GM19395 (cell line): ENCODE measurements around the gene LILRB2.
"Not testable (repeated sequence)": the region's sequence is repeated elsewhere in the genome, so short reads cannot be mapped to it uniquely, and the experiment has no call there.

ENCODE experiments used
- ATAC-seq: cut with Tn5 transposase; IDR thresholded peaks from one replicate; pipeline ENCODE4 v1.9.1; 2021; ENCODE audit warnings: mild to moderate bottlenecking, moderate library complexity; ENCODE audit not compliant: unreplicated experiment

The LILRB2 gene

DNA sequence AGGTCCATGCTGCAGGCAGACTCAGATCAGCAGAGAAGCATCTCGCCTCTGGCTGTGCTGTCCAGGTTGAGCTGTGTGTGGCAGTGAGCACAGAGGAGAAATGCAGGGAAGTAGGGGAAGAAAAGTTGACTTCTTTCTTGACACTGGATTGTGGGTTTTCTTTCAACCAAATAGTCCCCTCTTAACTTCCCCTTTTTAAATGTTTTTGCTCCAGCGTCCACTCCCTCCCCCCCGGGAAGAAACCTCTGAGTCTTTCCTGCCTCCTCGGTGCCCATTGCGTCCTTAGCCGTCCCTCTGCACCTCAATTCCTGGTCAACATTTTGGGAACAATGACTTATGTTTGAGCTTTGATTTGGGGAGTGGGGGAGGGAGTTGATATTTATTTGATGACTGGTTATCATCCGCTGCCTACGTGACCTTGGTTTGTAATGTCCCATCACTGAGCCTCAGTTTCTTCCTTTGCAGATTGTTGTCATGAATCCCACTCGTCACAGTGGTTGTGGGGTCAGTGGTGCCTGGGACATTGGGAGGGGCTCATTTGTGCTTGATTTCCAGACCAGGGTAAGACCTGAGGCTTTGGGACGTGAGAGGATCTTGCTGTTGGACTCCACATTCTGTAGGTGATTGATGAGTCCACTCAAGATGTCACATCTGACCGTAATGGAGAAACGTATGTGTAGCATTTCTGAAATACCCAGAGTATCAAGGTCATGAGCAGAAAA lies at the start of gene LILRB2:
Gene LILRB2 (minus strand): TSS at position 104 of the 722 bp plus-strand sequence. CDS start 614 bp downstream, outside the sequence.
- no peak for ATAC-seq

DNA sequence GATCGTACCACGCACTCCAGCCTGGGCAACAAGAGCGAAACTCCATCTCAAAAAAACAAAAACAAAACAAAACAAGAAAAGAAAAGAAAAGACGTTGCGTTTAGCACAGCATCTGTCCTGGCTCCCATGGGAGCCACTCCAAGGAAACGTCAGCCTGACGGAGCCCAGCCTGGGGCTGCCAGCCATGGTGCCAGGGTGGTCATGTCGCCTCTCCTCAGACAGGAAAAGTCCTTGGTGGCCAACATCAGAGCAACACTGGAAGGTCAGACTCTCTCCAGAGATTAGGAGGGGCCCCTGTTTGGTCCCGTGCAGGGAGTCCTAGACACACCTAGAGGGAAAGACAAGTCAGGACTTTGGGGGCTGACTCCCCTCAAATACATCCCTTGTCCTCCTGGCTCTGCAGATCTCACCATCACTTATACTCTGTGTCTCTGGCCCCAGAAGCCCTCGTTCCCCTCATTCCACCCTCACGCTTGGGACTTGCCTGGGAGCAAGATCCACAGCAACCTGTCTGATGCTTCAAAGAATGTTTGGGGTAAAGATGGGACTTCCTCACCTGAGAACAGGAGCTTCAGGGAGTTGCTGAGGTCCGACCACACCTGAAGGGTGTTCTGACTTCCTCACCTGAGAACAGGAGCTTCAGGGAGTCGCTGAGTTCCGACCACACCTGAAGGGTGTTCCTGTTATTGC lies 48.7 kb upstream of the LILRB2 start:
- ATAC-seq = no peak

DNA sequence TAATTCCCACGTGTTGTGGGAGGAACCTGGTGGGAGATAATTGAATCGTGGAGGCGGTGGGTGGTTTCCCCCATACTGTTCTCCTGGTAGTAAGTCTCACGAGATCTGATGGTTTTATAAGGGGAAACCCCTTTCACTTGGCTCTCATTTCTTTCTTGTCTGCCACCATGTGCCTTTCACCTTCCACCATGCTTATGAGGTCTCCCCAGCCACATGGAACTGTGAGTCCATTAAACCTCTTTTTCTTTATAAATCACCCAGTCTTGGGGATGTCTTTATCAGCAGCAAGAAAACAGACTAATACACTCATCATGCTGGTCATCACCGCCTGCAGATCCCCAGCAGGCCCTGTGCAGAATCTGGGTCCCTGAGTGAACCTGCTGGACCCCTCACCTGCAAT lies 47.9 kb upstream of the LILRB2 start:
- not testable (repeated sequence) for ATAC-seq

DNA sequence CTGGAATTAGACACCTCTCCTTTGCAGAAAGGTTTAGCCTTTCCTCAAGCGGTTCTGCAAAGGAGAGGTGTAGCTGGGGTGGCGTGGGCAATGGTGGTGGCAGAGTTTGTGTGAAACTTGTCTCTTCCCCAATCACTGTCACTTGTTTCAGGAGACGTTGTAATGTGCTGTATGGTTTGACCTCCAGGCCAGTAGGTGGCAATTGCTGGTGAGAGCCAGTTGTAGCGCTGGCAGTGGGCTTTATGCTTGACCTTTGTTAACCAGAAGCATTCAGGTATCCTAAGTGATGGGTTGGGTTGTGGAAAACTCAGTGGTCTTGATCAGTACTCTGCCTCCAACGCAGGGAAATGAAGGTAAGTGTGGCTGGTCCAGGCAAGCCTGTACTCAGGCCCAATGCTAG lies 44.7 kb upstream of the LILRB2 start:
- ATAC-seq = no peak

DNA sequence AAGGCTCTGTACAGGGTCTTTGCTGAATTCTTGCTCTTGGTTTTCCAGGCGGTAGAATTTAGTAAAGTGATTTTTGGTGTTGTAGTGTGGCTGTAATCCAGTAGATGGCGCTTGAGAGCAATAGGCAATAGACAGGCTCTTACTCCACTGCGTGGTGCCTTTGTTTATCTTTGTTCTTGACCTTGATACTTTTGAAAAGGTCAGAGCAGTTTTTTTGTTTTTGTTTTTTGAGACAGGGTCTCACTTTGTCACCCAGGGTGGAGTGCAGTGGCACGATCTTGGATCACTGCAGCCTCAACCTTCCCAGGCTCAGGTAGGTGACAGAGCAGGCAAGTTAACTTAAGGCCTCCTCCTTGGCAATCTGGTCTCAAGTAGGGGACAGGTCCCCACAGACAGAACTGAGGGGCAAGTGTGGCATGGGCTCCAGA lies 44.3 kb upstream of the LILRB2 start:
- no peak for ATAC-seq

DNA sequence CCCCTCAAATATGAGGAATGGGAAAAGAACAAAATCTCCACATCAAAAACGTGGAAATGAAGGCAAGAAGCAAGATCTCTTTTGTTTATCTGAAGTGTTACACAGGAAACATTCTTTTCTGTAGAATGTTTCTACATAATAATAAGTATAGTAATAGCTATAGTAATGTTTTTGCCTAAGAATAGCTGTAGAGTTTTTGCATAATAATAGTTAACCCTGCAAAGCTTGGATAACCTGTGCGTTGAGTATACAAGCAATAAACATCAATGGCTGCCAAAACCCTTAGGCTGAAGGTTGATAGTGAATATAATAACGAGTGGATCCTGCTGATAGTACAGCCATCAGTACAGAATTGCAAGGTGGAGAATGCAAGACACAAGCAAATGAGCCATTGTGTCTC lies 43.2 kb upstream of the LILRB2 start:
- ATAC-seq = no peak

DNA sequence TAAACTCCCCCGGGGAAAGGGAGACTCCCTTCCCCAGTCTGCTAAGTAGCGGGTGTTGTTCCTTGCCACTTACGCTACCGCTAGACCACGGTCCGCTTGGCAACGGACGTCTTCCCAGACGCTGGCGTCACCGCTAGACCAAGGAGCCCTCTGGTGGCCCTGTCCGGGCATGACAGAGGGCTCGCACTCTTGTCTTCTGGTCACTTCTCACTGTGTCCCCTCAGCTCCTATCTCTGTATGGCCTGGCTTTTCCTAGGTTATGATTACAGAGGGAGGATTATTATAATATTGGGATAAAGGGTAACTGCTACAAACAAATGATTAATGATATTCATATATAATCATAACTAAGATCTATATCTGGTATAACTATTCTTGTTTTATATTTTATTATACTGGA lies 42.0 kb upstream of the LILRB2 start:
- ATAC-seq = not testable (repeated sequence)

DNA sequence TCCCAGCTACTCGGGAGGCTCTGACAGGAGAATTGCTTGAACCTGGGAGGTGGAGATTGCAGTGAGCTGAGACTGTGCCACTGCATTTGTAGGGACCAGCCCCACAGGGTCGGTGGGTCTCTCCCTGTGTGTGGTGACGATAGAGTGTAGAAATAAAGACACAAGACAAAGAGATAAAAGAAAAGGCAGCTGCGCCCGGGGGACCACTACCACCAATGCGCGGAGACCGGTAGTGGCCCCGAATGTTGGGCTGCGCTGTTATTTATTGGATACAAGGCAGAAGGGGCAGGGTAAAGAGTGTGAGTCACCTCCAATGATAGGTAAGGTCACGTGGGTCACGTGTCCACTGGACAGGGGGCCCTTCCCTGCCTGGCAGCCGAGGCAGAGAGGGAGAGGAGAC lies 41.4 kb upstream of the LILRB2 start:
- not testable (repeated sequence) for ATAC-seq

DNA sequence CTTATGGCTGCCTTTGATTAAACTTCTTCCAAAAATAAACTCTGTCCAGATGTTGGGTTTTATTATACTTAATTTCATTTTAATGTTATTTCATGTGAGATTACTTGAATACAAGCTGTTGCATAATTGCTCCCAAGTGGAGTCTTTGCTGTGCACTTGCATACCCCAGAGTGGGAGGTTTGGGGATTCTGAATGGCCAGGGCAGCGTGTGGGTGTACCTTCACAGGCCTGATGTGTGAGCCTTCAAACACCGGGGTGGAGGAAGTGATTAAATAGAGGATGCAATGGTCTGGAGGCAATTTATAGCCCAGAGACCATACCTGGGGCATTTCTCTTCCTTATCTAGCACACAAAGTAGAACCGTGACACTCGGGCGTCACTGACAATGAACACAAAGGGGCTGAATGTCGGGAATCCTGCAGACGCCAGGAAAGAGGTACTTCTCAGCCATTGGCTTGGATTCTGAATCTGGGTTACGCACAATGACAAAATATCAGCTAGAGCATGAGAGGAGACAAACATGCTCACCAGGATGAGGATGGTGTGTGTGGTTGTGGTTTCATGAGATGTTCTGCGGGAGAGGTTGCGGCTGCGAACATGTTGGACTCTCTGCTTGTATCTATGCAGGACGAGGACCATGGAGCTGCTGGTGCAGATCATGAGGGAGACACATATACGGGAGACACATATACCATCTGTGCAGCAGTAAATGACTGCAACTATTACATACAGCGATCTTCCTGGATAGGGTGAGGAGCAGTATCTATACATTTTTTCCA lies 39.2 kb upstream of the LILRB2 start:
- ATAC-seq = no peak

DNA sequence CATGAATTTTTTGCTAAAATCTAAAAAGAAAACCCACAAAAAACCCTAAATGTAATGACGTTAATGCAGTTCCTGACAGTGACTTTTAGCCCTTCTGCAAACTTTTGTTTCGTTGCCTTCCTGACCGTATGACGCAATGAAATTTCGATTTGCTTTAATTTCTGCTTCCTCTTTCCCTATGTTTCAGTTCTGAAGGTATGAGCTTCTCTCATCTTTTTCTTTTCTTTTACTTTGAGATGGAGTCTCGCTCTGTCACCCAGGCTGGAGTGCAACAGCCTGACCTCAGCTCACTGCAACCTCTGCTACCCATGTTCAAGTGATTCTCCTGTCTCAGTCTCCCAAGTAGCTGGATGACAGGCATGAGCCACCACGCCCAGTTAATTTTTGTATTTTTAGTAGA lies 38.1 kb upstream of the LILRB2 start:
- no peak for ATAC-seq

DNA sequence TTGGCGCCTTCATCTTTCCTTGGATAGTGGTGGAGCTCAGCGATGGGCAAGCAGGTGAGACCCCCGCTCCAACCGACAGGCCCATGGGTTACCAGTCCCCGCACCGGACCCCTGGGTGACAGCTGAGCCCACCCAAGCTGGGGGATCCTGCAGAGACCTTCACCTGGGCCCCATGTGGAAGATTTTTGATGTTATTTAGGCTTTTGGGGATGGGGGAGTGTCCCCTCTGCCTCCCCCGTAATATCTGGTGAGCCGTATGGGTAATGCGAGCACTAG lies 37.0 kb upstream of the LILRB2 start:
- no peak for ATAC-seq

DNA sequence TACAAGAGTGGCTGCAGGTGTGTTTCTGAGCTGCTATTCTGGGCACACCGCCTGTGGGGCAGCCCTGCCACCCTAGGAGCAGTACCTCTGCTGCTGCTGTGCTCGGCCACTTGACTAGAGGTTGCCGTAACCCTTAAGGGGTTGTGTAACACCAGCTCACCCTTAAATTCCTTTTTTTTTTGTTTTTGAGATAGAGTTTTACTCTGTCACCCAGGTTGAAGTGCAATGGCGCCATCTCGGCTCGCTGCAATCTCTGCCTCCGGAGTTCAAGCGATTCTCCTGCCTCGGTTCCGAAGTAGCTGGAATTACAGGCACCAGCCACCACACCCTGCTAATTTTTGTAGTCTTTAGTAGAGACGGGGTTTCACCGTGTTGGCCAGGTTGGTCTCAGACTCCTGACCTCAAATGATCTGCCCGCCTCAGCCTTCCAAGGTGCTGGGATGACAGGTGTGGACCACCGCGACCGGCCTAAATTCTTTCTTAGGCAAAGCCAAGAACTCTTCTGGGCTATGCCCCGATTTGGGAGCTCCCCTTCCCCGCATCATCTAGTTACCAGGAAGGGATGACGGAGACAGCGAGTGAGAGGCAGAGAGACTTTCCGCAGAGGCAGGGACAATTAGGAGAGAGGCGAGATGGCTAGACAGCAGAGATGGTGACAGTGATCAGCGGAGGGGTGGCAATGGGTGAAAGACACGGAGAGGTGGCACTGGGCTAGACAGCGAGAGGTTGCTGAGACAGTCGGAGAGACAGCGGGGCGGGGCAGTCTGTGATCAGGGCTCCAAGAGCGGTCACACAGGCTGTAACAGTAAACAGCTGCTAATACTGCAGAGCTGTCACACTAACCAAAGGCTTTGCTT lies 36.4 kb upstream of the LILRB2 start:
- ATAC-seq = no peak

DNA sequence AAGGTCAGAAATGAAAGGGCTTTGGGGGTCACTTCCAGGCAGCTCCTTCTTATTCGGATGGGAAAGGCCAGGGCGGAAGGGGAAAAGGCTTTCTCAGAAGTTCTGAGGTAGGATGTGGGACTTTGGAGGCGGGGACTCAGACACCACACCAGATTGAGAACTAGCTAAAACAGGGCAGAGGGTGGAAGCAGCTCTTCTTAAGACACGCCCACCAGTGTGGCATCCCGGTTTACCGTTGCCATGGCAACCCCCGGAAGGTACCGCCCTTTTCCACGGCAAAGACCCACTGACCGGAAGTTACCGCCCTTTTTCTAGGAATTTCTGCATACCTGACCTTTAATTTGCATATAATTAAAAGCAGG lies 35.8 kb upstream of the LILRB2 start:
- no peak for ATAC-seq

DNA sequence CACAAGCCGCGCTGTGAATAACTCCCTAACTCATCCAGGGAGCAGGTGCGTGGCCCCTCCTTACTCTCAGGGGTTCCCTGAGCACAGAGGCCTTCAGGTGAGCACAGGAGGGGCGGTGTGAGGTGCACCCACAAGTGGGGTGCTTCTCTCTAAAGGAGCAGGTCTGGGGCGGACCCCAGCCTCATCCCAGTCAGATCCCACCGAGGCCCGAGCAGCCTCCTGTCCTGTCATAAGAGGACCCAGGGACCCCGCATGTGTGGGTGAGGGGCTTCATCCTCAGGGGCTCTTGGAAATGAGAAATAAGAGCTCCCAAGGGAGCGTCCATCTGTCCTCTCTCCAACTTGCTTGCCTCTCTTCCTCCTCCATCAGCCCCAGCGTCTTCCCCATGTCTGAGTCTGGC lies 35.0 kb upstream of the LILRB2 start:
- no peak for ATAC-seq

DNA sequence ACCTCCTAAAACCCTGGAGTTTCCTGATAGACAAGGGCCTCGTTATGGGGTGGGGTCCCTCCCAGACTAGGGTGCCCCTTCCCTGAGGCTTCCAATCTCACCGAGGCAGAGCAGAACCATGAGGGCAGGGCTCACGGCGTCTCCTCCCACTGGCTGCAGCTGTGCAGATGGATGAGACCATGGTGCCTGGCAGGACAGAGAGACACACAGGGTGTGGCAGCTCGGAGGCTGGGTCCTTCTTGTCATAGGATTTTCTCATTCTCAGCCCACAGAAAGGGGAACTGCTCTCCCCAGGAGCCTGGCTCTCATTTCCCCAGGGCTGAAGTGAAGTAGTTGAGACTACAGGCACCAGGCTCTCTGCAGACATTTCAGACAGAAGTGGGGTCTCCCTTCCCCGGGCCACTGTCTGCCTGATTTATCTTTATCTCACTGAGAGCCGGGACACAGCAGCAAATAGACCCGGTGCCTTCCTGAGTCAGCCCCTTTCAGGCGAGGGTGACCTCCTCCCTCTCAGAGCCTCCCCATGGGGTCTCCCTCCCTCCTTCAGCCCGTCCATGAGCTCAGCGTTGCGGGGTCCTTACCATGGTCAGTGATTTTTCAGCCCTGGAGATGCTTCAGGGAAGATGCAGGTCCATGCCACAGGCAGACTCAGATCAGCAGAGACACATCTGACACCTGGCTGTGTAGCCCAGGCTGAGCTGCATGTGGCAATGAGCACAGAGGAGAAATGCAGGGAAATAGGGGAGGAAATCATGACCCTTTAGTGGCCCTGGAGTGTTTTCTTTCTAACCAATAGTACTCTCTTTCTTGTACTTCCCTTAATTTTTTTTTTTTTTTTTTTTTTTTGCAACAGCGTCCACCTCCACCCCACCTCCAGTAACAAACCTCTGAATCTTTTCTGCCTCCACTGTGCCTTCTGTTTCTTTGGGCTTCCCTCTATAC lies 31.8 kb upstream of the LILRB2 start, which contains the start of gene LILRA5:
Gene LILRA5 (minus strand): TSS at position 731 of the 942 bp plus-strand sequence. CDS start 147 bp downstream, at position 584.
- ATAC-seq = no peak

DNA sequence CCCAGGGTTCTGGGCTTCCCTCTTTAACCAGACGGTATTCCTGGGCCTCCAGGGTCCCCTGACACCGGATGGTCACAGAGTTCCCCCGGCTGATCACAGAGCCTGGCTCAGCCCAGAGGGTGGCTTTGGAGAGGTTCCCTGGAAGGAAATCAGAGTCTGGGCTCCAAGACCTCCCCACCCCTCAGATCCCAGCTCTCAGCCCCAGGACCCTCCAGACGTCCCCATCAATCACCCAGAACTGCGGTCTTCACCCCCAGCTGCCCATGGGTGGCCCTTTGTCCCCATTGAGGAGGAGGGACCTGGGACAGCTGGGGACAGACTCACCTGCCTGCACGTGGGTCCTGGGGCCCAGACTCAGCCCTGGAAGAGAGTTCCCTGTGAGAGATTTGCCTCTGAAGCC lies 31.1 kb upstream of the LILRB2 start:
- no peak for ATAC-seq

DNA sequence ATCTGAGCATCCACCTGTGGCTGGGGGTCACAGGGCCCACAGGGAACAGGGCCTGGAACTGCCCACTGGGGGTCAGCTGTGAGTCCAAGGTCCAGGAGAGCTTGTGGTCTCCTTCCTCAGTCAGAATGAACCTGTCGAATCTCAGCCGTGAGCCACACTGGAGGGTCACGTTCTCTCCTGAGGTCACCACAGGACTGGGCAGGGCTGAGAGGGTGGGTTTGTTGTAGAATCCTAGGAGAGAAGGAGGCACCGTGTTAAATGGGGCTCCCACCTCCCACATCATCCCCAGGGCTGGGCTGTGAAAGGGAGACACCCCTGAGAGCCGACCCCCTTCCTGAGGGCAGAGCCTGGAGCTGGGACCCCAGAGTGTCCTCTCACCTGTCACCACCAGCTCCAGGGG lies 30.6 kb upstream of the LILRB2 start:
- no peak for ATAC-seq

DNA sequence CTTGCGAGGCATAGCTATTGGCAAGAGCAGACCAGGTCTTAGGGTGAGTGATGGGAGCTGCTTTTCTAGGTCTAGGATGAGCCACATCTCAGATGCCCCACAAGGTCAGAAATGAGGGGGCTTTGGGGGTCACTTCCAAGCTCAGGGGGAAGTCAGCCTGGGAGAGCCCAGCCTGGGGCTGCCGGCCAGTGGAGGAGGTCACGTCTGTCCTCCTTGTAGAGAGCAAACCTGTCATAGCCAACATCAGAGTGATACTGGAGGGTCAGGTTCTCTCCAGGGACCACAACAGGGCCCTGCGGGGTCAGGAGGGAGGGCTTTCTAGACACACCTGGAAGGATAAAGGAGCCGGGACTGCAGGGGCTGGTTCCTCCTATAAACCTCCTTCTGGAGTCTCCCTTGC lies 29.6 kb upstream of the LILRB2 start:
- ATAC-seq = no peak

DNA sequence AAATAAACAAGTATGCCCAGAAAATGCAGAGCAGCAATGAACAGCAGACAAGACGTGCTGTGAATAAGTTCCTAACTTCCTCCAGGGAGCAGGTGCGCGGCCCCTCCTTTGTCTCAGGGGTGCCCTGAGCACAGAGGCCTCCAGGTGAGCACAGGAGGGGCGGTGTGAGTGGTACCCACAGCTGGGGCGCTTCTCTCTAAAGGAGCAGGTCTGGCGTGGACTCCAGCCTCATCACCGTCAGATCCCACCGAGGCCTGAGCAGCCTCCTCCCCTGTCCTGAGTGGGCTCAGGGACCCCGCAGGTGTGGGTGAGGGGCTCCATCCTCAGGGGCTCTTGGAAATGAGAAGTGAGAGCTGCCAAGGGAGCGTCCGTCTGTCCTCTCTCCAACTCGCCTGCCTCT lies 28.9 kb upstream of the LILRB2 start:
- ATAC-seq = no peak
